Amniotic stem cell (primary cell): ENCODE results near the gene PEA15.

Source experiments
- DNase-seq: peaks from one replicate; lab custom pipeline; 2025; lab: John Stamatoyannopoulos, UW

PEA15 gene

DNA sequence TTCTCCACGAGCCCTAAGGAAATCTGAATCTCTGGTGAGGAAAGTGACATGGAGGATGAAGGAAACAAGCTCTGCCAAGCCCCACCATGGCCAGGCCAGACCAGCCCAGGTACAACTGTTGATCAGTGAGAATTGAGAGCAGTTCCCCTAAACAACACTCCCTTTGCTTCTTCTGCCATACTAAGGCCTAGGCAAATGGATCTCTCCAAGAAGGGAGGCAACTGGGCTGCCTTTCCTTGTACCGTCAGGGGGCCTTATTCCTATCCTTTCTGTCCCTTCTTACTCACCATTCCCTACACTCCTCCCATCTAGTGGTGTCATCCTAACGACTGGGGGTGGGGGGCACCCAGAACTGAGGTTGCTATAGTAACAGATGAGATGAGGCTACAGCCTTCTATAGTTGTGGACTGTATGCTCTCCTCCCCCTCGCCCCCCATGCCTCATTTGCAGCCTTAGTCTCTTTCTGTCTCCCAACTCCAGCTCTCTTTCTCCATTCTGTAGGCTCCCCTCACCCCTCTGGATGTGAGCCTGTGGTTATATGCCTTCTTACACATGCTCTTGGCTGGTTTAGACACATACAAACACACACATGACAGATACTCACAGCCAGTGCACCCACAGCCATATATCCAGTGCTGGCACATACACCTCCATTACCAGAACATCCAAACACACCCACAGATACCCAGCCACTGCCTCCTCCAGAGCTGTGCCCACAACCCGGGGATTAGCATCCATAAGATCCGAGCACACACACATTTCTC, 3.6 kb downstream of the PEA15 start:
- DNase-seq = no peak

DNA sequence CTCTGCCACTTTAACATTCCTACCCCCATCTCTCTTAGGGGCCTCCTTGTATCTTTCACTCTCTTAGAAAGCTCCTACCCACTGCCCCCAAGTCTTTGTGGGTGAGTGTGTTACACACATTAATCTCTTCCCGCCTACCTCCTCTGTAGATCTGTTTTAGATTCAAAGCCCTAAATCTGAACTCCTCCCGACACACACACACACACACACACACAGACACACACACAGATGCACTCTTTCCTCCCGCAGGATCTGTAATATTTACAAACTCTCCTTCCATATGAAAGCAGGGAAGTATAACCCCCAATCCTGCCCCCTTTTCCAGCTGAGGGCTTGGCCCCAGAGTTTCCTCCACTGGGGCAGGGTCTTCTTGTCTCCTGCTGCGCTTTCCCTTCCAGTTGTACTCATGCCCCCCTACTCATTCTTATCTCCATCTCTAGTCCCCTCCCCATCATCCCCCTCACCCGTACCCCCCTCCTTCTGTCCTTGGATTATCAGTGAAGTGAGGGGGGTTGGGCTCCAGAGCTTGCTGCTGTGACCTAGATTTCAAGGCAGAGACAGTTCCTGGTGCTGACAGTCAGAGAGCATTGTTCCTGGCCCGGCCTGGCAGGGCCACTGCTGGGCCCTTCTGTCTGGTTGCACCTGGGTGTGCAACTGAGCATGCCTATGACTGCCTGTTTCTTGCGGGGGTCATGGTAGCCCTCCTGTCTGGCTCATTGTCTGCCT, 4.3 kb downstream of the PEA15 start:
- no peak for DNase-seq

DNA sequence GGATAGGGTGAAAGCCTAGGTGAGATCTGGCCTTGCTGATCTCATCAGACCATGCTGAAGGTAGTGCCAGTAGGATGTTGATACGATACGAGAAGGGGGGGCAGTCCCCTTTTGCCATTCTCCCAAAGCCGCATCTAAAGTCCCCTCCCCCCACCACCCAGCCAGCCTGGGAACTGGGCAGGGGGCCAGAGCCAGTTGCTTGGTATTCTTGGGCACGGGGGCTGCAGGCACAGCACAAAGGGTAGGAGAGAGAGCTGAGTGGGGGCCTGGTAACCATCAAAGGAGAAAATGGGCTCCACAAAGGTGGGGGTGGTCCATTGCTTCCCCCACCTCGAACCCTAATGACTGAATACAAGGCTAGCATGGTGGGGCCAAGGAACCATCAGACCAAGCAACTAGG, 5.4 kb downstream of the PEA15 start:
- DNase-seq = no peak

DNA sequence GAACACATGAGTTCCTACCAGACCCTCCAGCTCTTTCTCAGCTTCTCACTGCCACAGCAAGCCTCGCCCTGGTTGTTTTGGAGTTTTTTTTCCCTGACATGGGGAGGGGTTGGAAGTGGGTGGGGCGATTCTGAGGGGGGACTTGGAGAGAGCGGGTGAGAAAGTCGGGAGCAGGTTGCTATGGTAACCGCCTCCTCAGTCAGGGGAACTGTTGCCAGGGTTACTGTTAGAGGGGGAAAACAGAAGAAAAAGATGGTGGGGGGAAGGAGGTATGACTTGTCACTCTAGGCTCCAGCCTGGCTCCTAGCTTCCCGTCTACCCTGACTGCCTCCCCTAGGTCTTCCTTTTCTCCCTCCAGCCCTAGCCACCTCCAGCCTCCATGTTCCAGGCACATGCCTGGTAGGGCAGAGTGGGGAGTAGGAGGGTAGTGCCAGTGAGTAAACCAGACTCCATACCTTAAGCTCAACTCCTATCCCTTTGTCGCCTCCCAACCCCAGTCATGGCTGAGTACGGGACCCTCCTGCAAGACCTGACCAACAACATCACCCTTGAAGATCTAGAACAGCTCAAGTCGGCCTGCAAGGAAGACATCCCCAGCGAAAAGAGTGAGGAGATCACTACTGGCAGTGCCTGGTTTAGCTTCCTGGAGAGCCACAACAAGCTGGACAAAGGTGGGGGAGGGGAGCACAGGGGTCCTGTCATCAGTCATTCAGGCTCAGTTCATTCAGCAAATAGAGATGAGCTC, 6.0 kb downstream of the PEA15 start:
- DNase-seq = no peak

DNA sequence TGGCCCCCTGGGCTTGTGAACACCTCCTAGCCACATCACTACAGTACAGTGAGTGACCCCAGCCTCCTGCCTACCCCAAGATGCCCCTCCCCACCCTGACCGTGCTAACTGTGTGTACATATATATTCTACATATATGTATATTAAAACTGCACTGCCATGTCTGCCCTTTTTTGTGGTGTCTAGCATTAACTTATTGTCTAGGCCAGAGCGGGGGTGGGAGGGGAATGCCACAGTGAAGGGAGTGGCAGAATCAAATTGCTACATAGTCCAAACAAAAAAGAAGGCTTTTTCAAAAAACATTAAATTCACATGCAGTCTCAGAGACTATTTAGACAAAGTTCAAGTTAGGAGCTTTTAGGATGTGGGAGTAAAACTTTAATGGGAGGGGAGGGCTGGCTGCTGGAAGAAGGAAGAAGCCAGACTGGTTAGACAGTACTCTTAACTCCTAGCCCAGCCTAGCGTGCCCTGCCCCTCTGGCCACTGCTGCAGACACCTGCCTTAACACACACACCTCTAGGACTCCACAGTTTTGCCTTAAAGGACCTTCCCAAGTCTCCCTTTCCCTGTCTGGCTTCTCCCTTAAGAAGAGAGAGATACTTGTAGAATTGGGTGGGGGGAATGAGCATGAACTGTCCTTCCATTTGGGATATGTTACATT, 9.4 kb downstream of the PEA15 start:
- no peak for DNase-seq

GRCh38 chr1:160216301-160216700, 11.1 kb downstream of the PEA15 start:
- DNase-seq = no peak

DNA sequence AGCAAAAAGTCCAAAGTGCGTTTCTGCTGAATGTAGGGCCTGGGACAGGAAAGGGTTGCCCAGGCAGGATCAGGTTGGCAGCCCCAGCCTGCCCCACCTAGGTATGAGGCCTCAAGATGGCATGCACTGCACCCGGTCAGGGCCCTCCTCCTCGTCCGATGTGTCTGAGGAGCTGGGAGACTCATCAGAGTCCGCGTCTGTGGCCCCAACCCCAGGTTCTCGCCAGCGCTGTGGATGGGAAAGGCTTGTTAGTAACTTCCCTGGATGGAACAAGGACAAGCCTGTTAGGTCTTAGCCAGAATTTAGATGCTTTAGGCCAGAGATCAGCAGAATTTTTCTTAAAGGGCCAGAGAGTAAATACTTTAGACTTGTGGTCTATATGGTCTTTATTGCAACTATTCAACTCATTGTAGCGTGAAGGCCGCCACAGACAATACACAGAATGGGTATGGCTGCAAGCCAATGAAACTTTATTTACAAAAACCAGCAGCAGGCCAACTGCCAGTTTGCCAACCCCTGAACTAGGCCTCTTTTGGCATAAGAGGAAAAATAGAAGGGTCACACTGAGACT, 12.4 kb downstream of the PEA15 start:
- DNase-seq = no peak

DNA sequence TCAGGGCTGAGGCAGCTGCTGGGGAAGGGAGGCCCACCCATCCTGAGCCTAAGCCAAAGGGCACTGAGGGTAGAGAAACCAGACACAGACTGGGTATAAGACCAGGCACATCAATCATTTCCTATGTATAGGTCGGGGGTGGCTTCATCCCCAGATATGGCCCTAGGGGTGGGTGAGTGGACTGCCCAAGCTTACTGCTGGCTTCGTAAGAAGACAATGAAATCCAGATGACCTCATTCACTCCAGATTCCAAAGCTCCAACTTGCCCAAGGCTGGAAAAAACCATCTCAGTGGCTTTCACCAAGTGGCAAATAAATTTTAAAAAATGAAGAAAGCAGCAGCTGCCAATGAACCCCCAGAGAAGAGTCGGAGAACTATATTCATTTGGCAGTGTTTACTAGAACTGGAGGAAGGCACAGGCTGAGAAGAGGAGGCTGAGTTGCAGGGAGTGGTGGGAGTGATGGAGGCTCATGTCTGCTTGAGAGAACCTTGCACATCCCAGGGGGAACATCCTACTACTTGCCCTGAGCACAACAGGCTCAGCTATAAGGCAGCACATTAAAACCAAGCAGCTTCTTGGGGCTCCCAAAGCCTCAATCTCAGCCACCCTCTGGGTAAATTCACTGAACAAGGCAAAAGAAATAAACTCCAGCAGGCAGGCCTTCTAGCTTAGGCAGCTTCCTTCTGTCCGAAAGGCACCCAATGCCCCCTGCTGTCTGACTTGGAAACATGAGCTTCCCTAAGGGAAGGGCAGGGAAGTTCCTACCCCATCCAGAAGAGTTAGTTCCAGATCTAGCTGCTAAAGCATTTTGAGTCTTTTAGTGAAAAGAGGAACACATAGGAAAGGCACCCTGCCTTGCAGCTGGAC, 14.1 kb downstream of the PEA15 start:
- DNase-seq = peak; percentile 63

GRCh38 chr1:160220301-160220700, 15.1 kb downstream of the PEA15 start:
- DNase-seq = no peak

DNA sequence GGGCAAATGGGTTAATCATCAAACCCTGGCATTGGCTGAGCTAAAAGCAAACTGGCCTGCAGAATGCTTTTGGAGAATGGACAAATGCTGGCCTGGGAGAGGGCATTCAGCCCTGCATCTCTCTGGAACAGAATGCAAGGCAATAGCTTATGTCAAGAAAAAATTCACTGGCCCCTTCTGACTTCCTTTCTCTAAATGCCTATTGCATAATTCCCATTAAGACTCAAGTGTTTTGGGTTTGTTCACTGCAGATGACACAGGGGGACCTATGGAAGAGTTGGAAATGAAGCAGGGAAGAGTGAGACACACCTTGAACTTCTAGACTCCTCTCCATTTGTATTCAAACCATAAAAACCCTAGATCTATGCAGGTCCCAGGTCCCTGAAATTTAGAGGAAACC, 15.9 kb downstream of the PEA15 start:
- no peak for DNase-seq

GRCh38 chr1:160222546-160222945, 17.4 kb downstream of the PEA15 start:
- no peak for DNase-seq

DNA sequence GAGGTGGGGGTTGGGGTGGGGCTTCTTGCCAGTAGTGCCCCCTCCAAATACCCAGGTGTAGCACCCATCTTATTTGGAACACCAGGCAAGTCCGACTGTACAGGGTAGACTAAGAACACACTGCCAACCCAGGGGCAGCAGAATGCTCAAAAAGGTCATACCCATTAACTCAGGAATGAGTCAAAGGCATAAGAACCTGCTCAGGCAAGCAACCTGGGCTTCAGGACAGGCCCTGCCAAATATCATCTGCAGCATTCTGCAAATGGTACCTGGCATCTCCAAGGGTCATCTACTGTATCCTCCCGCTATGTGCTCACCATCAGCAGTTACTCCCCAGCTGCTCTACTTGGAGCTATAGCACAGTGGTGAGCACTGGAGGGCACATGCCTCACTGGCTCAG, 19.4 kb downstream of the PEA15 start:
- DNase-seq = no peak

- DNase-seq = no peak
Observed at GRCh38 chr1:160225345-160225744, 20.2 kb downstream of the PEA15 start.

GRCh38 chr1:160226623-160227022, 21.4 kb downstream of the PEA15 start:
- DNase-seq = no peak

DNA sequence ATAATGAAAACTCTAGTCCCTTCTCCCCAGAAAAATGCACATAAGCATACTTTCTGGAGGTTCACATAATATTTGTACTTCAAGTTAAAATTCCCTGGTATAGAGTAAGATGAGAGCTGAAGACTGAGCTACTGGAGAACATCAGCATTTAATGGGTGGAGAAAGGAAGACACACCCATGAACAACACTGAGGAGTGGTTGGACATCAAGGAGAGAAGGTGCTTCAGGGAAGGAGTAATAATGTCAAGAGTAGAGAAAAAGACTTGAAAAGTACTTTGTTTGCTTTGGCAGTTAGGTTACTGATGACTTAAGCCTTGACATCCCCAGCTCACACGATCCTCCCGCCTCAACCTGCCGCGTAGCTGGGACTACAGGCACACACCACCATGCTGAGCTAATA, 21.9 kb downstream of the PEA15 start:
- DNase-seq = no peak

- DNase-seq = no peak
Observed at GRCh38 chr1:160227561-160227960, 22.4 kb downstream of the PEA15 start.

GRCh38 chr1:160228431-160228830, 23.2 kb downstream of the PEA15 start:
- no peak for DNase-seq

DNA sequence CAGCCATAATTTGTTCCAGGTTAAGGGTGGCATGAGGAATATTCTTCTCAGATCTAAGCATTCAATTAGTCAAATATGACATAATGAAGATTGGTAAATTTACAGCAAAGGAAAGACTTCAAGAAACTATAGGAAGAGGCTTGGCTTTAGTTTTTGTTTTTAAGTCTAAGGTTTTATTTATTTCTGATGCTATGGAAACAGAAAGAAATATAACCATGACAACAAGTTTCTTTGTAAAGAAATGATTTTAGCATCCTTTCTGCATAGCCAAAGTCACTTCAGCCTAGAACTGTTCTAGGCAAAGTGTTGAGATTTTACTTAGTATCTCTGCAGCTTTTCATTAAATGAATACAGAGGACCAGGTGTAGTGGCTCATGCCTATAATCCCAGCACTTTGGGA, 27.7 kb downstream of the PEA15 start:
- DNase-seq = no peak

GRCh38 chr1:160236806-160237205, 31.6 kb downstream of the PEA15 start:
- DNase-seq = no peak

- no peak for DNase-seq
Observed at GRCh38 chr1:160237558-160237957, 32.4 kb downstream of the PEA15 start.

GRCh38 chr1:160238408-160238807, 33.2 kb downstream of the PEA15 start:
- DNase-seq = no peak
